Endometrium (tissue), 2 donors: ENCODE data around the gene PSMA8.
"Not testable (repeated sequence)": the region's sequence is repeated elsewhere in the genome, so short reads cannot be mapped to it uniquely, and the experiment has no call there.

Experiments
- FAIRE-seq: peaks from 2 replicates; lab custom pipeline; 2012; peaks lifted over from hg19 to GRCh38; lab: Jason Lieb, UNC
- donor health status: control.
- donor health status: control.

The PSMA8 gene

DNA sequence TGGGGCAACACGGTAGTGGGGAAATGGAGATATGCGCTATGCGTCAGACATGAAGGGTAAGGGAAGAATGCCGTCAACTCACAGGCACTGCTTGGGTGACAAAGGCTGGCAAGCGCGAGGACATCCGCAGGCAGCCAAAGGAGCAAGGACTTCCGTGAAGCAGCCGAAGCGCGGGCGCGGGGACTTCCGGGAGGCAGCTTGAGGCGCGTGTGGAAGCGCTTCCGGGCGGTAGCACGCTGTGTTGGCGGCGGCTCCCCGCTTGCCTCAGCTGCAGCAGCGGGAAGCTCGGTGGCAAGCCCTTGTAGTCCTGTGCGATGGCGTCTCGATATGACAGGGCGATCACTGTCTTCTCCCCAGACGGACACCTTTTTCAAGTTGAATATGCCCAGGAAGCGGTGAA is at the start of gene PSMA8:
PSMA8 (plus strand) TSS at position 218 of the 400 bp plus-strand sequence; CDS start at position 315, 97 bp downstream.
- no peak for FAIRE-seq

DNA sequence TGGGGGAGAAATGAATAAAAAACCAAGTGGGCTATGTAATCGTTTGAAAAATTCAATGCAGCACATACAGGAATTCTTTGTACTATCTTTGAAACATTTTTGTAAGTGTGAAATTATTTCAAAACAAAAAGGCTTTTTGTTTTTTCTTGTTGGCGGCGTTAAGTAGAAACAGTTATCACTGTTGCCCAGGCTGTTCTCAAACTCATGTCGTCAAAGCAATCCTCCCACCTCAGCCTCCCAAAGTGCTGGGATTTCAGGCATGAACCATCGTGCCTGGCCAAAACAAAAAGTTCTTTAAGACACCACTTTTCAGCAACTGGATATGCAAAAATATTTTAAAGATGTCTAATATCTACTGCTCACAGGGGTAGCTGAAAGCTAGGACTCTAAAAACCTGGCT is 48.6 kb upstream of the PSMA8 start:
- FAIRE-seq = no peak

DNA sequence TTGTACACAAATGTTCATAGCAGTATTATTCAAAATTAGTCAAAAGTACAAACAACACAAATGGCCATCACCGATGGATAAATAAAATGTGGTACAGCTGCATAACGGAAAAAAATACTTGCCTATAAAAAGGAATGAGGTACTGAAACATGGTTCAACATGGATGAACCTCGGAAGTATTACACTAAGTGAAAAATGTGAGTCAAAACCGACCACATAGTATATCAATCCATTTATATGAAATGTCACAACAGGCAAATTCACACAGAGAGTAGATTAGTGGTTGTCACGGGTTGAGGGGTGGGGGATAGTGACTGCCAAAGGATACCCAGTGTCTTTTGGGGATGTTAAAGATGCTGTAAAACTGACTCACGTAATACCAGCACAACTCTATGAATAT is 46.7 kb upstream of the PSMA8 start:
- FAIRE-seq = no peak

DNA sequence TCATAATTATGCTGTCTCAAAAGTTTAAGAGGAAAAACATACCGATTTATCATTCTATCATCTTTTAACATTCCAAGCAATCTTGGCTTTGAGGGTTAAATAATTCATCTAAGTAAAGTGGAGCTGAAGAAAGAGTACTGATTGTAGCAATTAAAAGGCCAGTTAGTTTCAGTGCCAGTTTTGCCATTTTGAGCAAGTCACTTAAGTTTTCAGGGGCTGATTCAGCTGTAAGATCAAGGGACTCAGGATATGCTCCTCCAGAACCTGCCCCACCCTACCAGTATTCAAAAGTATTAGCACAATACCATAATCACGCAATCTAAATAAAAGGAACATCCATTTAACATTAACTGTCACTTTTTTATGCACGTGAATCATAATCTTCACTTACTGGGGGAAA is 45.2 kb upstream of the PSMA8 start:
- FAIRE-seq = no peak

- no peak for FAIRE-seq
Observed at GRCh38 chr18:26089293-26090129, 44.2 kb upstream of the PSMA8 start.

DNA sequence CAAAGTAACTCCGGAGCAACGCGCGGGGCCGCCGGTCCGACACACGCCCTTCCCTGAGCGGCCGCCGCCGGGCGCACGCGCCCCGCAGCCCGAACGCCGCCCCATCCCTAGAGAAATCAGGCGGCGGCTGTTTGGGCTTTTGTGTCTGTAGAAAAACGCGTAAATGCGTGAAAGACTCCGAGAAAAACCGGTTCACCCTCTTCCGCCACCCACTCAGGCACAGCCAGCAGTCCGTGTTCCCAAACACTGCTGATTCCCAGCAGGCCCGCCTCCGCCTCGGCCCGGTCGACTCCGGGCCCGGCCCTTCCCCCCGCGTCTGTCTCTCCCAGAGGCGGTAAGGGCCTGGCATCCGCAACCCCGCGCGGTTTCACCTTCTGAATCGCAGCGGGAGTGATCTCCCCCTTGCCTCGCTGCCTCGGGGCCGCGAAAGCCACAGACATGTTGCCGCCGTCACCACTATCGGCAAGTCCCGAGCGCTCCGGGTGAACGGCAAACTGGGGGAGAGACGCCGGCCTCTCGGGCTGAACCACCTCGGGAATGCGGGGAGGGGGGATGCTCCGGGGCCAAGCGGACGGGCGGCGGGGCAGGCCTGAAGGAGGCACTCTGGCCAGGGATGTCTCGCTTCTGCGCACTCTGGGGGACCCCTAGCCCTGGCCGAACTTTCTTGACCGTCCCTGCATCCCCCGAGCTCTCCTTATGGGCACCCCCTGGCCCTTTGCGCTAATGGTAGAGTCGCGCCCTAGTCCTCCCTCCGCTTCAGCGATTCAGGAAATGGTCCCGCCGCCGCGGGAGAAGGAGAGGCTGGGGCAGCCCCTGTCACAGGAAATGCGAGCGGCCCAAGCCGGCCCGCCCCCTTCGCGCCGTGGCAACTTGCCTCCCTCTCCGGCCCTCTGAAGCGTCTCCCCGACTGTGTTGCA is 43.3 kb upstream of the PSMA8 start, which contains the start of gene SS18:
SS18 (minus strand) TSS at position 484 of the 917 bp plus-strand sequence; CDS start at position 440, 44 bp downstream.
- FAIRE-seq = peak; percentile 62

GRCh38 chr18:26091047-26091630 is 42.5 kb upstream of the PSMA8 start:
- no peak for FAIRE-seq

- FAIRE-seq = no peak
Observed at GRCh38 chr18:26096852-26097251, 36.8 kb upstream of the PSMA8 start.

- no peak for FAIRE-seq
Observed at GRCh38 chr18:26097563-26097962, 36.1 kb upstream of the PSMA8 start.

- FAIRE-seq = no peak
Observed at GRCh38 chr18:26103579-26103978, 30.1 kb upstream of the PSMA8 start.

DNA sequence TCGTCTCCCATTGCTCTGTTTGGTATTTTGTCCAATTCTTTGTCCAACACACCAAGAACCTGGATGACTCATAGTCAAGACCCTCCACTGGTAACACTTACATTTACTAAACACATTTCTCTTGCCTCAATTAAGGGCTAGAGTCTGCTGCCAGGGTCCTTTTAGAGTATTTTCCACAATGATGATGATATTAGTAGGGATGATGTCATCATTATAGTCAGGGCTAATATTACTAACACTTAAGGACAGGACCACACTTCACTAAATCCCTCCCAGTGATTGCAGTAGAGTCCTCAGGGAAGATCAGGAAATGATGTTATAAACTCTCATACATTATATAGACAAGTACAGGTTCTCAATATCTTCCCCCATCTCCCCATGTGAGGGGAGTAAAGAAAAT is 29.6 kb upstream of the PSMA8 start:
- FAIRE-seq = no peak

GRCh38 chr18:26119246-26119645 is 14.4 kb upstream of the PSMA8 start:
- no peak for FAIRE-seq

- FAIRE-seq = no peak
Observed at GRCh38 chr18:26121476-26121875, 12.2 kb upstream of the PSMA8 start.

- FAIRE-seq = not testable (repeated sequence)
Observed at GRCh38 chr18:26121994-26122393, 11.7 kb upstream of the PSMA8 start.

DNA sequence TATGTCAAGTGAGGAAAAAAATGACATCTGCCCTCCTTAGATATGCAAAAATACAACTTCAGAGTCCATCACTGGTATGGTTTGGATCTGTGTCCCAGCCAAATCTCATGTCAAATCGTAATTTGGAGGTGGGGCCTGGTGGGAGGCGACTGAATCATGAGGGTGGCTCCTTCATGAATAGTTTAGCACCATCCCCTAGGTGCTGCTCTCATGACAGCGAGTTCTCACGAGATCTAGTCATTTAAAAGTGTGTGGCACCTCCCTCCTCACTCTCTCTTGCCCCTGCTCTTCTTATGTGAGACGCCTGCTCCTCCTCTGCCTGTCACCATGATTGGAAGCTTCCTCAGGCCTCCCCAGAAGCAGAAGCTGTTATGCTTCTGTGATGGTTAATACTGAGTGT is 5.9 kb upstream of the PSMA8 start:
- FAIRE-seq = no peak

DNA sequence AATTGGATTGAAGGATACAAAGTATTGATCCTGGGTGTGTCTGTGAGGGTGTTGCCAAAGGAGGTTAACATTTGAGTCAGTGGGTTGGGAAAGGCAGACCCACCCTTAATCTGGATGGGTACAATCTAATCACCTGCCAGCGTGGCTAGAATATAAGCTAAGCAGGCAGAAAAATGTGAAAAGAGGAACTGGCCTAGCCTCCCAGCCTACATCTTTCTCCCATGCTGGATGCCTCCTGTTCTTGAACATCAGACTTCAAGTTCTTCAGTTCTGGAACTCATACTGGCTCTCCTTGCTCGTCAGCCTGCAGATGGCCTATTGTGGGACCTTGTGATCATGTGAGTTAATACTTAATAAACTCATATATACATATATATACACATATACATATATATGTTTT is 5.5 kb upstream of the PSMA8 start:
- not testable (repeated sequence) for FAIRE-seq

DNA sequence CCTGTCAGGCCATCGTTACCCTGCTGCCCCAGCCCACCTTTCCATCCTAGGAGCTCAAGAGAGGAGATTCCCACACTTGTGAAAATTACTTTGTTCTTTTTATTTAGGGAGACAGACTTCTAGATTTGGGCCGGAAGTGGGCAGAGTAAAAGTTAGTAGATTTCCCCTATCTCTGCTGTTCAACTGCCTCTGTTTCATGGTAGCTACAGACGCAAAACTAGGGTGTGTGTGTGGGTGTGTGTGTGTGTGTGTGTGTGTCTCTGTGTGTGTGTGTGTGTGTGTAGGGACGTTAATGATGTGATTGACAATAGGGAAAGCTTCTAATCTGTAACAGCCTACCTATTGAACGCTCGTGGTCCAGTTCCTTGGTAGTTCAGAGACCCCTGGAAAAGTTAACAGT is 438 bp downstream of the PSMA8 start:
- FAIRE-seq = no peak

DNA sequence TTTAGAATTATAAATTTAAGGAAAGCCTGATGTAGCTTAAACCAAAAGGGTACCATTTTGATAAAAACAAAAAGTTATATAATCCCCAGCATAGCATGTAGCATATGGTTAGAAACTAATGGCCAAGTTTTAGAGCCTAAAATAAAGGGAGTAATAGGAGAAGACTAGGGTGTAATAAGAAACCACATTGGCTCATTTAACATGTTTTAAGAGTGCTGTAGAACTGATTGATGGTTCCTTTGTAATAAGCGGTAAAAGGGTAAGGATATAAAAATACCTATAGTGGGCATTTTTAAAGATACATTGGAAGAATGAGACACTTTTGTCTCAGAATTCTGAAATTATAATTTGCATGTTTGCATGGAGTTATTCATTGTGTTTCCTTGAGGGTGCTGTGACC is 1.9 kb downstream of the PSMA8 start:
- FAIRE-seq = no peak

DNA sequence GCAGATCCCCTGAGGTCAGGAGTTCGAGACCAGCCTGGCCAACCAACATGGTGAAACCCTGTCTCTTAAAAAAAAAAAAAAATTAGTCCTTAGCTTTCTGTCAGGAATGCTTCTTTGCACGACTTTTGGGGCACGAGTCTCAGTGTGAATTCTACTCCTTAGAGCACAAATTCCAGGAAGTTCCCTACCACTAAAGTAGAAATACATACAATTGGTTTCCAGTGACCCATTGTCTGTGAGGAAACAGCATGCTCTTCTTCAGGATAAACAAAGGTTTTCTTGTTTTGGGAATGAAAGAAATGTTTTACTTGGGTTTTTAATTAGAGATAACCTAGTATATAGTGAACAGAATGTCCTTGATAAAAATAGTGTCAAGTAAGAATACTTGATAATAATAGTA is 23.7 kb downstream of the PSMA8 start:
- FAIRE-seq = no peak

- no peak for FAIRE-seq
Observed at GRCh38 chr18:26159353-26159752, 25.7 kb downstream of the PSMA8 start.

DNA sequence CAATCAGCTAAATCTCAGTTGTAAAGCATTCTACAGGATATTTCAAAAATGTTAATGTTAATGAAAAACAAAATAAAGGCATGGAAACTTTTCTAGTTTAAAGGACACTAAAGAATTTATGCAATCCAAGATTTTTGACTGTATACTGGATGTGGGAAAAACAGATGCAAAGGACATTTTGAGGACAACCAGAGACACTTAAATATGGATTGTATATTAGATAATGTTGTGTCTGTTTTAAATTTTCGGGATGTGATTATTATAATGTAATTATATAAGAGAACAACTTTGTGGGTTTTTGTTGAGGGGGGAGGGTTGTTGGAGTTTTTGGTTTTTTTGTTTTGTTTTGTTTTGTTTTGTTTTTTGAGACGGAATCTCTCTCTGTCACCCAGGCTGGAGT is 30.9 kb downstream of the PSMA8 start:
- FAIRE-seq = no peak

DNA sequence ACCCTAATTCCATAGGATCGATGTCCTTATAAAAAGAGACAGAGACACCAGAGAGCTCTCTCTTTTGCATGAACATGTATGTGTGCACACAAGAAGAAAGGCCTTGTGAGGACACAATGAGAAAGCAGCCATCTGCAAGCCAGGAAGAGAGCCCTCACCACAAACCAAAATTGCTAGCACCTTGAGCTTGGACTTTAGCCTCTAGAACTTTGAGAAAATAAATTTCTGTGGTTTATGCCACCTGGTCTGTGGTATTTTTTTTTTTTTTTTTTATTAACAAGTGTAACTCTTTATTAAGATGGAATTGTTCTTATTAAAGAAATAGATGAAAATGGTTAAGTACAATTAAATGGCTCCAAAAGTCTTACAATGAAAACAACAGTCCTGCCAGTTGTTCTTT is 33.9 kb downstream of the PSMA8 start:
- not testable (repeated sequence) for FAIRE-seq

- no peak for FAIRE-seq
Observed at GRCh38 chr18:26175481-26175880, 41.8 kb downstream of the PSMA8 start.
